GM18526 (cell line): ENCODE results near the gene MYO16.

Experiments used
- POLR2A ChIP-seq: IDR thresholded peaks from 3 replicates; pipeline ENCODE4 v1.6.1; 2011; ENCODE audit not compliant: insufficient read length; ENCODE audit errors: extremely low read depth

MYO16 gene

DNA sequence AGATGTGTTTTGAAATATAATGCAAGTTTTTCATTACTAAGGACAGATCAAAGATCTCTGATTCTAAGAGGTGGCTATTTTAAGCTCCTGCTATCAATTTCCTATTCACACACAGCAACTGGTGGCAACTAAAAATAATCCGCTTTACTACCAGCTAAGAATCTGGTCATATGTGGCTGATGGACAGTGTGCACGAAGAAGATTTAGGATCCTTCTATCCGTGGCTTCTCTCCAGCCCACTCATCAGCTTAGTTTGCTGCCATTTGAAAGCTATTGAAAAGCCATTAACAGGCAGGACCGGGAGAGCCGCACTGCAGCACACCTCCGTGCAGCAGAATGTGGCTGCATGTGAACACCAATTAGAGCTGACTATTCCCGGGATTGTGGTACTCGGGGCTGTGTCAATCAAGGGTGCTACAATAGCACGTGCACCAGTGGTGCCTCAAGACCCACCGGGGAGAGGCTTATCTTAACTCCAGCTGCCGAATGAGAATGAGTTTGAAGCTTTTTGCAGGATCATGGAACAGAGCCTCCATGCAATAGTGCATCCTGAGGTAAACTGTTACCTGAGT lies at the start of gene MYO16:
Gene MYO16, plus strand, starts transcription at position 431 of the 572 bp plus-strand sequence. CDS start 234 bp downstream, outside the sequence.
- TF ChIP-seq POLR2A: no peak

DNA sequence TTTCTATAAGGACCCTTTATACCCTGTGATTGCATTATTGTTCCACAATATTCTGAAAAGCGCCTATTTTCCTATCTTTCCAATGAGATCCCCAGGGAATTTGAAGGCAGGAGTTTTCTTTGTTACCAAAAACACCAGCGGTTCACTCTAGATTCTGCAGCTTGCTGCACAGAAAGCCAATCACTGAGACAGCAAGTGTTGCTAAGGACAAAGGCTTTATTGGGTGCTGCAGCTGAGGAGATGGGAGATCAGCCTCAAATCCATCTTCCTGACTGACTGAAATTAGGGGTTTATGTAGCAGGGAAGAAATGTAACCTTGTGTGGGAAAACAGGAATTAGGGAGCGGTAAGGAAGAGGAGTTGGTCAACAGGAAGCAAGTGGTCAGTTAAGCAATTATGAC lies 42.6 kb upstream of the MYO16 start:
- TF ChIP-seq POLR2A: no peak

DNA sequence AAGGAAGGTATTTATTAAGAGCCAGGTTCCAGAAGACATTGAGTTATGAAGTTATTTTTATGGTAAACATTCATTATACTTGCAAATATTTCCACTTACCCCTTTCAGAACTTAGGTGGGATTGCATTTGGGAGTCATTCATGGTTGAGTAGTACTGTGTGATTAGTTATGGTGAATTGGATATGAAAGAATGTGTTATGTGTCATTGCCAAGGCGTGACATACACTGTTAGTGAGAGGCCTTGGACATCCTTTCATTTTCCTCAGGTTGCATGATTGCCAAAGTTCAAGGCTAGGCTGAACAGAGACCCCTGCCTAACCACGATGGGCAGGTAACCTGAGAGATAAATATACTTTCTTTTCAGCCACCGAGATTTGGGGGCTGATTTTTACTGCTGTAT lies 40.9 kb upstream of the MYO16 start:
- TF ChIP-seq POLR2A: no peak

DNA sequence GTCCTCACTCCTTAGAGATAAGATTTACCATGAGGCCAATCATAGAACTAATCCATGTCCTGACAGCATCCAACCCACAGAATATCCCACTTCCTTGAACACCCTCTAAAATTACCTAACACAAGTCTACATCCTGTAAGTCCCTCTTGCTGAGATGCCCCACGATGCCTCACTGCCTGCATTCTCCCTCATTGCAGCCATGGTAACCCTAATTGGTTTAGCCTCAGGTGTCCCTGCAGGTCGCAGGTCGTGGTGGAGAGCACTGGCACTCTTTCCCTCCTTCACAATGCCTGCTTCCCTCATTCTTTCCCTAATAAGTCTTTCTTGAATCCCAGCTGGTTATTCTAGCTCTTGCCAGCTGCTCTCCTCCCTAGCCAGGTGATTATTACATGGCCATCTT lies 35.3 kb upstream of the MYO16 start:
- no peak for TF ChIP-seq POLR2A

DNA sequence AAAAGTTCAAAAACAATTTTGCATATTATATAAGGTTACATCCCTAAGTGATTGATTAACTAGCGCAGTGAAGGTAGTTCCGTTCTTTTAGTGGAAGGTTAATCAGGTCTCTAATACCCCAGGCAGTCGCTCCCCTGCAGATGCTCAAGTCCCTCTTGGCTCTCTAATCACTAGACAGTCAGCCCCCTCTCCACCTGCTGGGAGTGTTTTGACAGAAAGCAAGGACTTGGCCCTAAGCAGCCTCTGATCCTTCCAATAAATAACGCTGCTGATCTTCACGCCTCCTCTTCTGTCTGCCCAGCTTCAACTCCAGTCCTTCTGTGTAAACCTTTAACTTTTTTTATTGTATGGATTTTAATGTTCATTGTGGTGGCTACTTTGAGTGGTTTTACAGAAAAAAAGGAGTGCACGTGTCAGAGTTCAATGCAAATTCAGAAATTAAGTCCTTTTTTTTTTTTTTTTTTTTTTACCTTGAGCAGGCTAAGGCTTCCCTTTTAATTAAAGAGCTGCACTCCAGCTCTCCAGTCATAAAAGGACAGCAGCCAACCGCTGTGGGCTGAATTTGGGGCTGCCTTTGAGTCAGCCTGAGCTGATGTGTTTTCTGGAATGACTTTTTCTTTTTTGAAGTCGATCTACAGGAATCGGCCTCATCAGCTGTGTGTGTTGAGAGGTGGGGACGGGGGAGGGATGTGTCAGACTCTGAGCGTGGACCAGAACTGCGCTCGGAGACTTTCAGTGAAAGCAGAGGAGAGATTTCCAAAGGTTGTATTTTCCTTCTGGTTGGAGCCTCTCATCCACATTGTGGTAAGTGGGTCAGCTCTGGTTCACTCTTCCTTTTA lies 33.8 kb upstream of the MYO16 start:
- TF ChIP-seq POLR2A: no peak

DNA sequence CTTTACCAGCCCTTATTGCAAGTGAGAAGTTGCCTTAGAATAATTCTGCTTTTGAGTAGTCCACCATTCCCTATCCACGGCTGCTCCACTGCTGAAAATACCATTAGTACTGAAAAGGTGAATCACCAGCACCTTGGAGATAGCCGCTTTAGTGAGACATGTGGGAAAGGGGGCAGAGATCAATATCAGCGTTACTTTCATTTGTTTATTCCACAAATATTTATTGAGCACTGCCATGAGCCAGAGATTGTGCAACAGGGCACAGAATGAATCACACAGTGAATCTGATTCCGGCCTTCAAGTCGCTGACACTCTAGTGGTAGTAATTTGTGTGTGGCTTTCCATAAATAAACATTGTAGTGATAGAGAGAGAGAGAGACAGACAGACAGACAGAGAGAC lies 31.5 kb upstream of the MYO16 start:
- TF ChIP-seq POLR2A: no peak

DNA sequence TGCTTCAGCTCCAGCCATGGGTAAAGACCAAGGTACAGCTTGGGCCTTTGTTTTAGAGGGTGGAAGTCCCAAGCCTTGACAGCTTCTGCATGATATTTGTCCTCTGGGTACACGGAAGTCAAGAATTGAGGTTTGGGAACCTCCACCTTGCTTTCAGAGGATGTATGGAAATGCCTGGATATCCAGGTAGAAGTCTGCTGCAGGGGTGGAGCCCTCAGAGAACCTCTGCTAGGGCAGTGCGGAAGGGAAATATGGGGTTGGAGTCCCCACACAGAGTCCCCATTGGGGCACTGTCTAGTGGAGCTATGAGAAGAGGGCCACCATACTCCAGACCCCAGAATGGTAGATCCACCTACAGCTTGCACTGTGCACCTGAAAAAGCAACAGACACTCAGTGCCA lies 23.0 kb upstream of the MYO16 start:
- no peak for TF ChIP-seq POLR2A

DNA sequence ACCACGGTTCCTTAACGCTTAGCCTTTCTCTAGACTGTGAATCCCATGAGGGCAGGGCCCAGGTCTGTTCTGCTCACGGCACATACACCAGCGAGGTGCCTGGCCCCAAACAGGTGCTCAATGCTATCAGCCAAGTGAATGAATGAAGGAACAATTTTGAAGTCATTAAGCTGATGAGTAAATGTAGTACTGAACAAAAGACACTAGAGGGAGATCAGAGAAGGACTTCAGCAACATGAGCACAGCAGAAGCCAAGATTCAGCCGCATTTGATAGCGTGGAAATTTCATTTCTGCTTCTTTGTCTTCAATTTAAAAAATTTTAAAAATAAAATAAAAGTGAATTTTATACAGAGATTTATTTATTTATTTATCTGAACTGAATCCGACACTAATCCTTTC lies 20.1 kb upstream of the MYO16 start:
- no peak for TF ChIP-seq POLR2A

DNA sequence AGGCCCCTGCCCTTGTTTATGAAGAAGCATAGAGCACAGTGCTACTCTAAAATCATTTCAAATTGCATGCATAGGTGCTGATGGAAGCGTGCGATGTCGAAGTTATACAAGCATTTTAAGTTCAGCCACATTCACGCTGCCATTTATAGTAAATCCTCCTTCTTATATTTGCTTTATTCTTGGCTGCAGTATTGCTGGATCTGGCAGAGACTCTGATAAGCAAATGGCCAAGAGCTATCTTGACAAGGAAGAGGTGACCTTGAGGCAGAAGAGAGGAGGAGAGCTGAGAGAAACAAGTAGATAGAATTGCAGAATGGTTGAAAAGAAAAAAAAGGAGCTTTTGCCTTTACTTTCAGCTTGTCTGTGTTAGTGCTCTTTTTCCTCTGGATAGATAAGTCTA lies 18.9 kb upstream of the MYO16 start:
- TF ChIP-seq POLR2A: no peak

DNA sequence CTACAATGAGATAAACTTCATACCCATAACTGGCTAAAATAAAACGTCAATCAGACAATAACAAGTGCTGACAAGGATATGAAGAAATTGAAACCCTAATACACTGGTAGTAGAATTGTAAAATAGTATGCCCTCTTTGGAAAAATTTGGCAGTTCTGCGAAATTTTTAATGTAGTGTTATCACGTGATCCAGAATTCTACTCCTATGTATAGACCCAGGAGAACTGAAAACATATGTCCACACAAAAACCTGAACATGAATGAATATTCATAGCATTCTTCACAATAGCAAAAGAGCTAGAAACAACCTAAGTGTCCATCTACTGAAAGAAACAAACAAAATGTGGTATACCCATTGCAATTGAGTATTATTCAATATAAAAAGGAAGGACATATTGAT lies 14.2 kb upstream of the MYO16 start:
- no peak for TF ChIP-seq POLR2A

DNA sequence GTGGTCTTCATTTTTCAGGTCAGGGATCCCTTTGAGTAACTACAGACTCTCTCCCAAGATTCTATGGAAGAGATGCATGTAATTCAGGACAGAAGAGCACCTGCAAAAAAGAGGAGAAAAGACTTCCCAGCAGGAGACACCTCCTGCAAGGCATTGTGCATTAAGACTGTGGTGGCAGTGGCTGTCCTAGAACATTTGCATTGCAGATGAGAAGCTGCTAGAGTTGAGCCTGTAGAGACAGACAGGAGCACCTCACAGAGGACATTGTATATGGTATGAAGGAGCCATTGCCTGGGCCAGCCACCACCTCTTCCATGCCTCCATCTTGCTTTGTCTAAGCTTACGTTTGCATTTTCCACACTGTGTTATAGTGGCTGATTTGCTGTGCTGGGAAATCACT lies 11.2 kb upstream of the MYO16 start:
- TF ChIP-seq POLR2A: no peak

DNA sequence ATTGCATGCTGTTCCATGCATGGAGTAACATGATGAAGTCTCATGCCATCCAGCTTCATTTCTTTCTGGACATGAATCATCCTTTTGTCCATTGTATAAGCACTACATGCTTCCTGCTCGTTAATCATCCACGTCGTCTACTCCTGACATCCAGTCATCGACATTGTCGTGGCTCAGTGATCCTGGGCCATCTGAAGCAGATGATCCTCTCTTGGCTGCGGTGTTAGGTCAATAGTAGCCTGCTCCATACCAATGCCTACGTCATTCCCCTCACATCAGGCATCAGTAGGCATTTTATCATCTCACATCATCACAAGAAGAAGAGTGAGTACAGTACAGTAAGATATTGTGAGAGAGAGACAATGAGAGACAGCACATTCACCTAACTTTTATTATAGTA lies 7.9 kb upstream of the MYO16 start:
- TF ChIP-seq POLR2A: no peak

DNA sequence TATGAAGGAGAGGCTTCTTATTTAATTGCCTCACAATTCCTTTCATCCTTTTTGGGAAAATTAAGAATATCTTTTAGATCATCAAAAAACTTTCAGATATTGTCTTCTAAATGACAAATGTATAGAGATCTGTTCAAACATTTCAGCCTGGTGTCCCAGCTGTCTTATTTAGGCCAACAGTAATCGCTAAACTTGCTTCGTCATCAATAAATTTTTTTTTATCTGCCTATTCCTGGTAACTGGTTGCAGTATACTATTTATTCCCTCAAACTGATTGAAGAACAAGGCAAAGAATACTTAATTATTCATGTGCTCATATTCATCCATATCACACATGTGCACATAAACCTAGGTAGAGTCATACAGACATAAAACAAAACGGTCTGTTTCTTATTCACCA lies 5.3 kb upstream of the MYO16 start:
- no peak for TF ChIP-seq POLR2A

DNA sequence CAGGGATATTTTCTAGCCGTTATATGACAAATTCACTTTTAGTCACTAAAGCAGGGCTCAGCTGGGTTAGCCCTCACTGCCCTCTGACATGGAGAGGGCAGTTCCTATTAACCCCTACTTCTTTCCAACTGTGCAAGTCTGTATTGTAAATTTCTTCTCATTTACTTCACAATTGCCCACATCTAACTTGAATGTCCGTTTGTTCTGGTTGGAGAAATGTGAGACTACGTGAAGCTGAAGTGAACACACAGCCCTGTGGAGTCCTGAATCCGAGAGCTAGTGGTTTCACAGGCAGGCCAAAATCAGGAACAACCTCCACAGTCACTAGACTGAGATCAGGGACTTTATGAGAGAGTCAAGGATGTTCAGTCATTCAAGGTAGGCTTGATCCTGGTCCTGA lies 4.4 kb upstream of the MYO16 start:
- TF ChIP-seq POLR2A: no peak

DNA sequence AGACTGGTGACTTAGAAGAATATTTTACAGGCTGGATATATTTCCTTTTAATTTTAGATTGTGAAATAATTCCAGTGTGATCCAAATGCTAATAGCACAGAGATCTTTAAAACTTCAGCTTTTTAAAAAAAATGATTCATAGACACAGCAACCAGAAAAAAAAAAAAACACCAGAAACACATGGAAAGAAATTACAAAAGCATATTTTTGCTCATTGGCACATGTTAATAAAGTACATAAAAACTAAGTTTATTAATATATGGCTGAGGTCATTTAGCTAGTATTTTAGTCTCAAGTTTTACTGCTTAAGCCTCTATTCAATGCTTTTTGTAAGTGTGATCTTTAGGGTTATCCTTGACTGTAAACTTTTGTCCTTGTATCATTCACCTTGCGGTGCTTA lies 577 bp downstream of the MYO16 start:
- TF ChIP-seq POLR2A: no peak

DNA sequence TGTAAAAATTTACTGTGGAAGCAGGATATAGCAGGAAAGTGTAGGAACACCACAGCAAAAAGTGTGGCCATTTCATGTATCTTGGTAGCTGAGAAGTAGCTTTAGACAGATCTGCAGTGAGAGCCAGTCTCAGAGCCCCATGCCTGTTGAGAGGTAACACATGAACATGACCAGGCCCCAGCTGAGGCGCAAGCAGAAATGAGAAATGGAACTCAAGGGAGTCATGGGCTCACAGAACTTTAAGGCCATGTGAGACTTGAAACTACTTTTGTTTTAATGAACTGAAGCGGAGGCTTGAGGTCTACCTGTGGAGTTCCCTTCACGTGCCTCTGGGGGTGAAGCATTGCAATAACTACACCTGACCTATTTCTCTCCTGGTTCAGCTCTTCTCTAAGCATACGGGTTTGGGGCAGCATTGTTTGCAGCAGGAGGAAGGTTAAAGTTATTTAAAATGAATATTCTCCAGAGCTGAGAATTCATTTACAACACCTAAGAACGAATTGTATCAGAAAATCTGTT lies 3.3 kb downstream of the MYO16 start:
- no peak for TF ChIP-seq POLR2A

DNA sequence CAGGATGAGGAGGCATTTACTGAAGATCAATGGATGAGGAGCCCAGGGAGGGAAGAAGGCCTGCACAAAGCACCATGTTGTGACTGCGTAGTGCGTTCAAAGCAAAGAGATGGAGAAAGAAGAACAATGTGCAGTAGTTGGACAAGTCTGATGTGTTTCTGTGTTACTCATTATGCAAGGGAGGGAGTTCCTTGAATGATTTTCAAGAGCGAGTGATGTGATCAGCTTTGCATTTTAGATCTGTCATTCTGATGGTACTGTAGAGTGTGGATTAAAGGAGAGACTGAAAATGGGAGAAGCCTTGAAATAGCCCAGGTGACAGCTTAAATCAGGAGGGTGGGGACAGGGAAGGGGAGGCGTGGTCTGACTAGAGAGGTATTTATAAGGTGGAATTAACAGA lies 9.5 kb downstream of the MYO16 start:
- TF ChIP-seq POLR2A: no peak
